Myometrial cell (primary cell): ENCODE data around the gene CCDC112. TPM values are rescaled to one million over a fixed set of nuclear protein-coding genes. Genes with fewer than 3 reads are reported as not detected.

Experiments used
- total RNA-seq: library from RNA; depleted of rRNA; stranded (reverse); fragments of >200 nt; gene quantifications from 2 replicates; pipeline ENCODE4 v1.2.3, GENCODE V29; 2015

CCDC112 gene
- 3.2 and 6.0 TPM in 2 replicates for total RNA-seq

GRCh38 chr5:115296124-115297022 lies at the start of gene CCDC112:
TSS of gene CCDC112 (minus strand) at chr5:115296654. CDS start at chr5:115296543, 111 bp downstream.

DNA sequence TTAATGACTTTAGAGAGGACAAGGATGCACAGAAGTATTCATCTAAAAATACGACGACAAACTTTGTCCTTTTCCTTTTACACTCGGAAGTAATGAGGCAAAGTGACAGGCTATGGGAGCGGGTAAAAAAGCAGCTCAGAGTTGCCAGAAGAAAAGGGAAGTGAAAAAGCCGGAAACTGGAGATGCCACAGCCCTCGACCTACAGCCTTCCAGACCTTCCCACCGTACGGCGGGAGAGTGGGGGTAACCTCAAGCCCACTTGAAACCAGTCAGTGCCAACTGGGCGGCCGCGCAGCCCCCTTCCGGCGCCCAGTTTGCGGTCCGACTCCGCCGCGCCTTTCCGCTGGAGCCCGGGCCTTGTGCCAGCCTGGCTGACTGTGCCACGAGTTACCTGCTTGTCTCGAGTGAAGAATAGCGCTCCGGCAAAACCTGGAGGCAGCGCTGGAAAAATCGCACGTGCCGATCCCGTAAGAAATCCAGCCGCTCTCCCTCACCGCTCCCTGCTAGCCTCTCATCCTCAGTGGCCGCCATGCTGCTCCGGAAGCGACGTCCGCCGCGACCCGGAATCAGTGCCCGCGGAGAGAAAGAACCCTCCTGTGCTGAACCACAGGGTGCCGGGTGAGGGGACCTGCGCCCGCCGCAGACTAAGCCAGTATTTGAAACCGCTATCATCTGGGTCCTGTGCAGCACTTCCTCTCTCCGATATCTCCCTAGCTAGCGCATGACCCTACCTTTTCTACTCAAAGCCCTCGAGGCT lies 34.0 kb downstream of the CCDC112 start, which contains the start of gene PGGT1B:
TSS of gene PGGT1B (minus strand) at position 557 of the 757 bp plus-strand sequence. CDS start at position 531, 26 bp downstream.

Other genes starting within 250 kb of the CCDC112 start
- 0.86 and 1.2 TPM in 2 replicates for gene TRIM36, start 126.7 kb downstream of the CCDC112 start, total RNA-seq
- 5.2 and 9.4 TPM in 2 replicates for gene PGGT1B, start 33.8 kb downstream of the CCDC112 start, total RNA-seq
- gene FEM1C, start 248.1 kb upstream of the CCDC112 start, total RNA-seq: 10.7 and 11.5 TPM in 2 replicates